HepG2 (cell line): ENCODE results near the gene ESF1. TPM values are rescaled to one million over a fixed set of nuclear protein-coding genes. Genes with fewer than 3 reads are reported as not detected.

Experiments
- ASH2L ChIP-seq: fragments of 300-600, 200-600 bp; sonication (generic); IDR thresholded peaks from 2 replicates; pipeline ENCODE4 v1.7.0; 2017; ENCODE audit warnings: low read depth, mild to moderate bottlenecking, moderate library complexity, mixed read lengths, low read length; ENCODE audit not compliant: insufficient read length
- DPF2 ChIP-seq: sonication (generic); formaldehyde crosslinking; IDR thresholded peaks from 2 replicates; pipeline ENCODE4 v1.4.0; 2020; ENCODE audit warnings: mild to moderate bottlenecking, low read depth, missing genetic modification reagents, borderline replicate concordance
- ELF4 ChIP-seq: sonication (generic); formaldehyde crosslinking; IDR thresholded peaks from 2 replicates; pipeline ENCODE4 v1.5.0; 2020; ENCODE audit warnings: missing genetic modification reagents, mild to moderate bottlenecking, moderate library complexity, borderline replicate concordance
- KLF12 ChIP-seq: sonication (generic); formaldehyde crosslinking; IDR thresholded peaks from 2 replicates; pipeline ENCODE4 v1.4.0; 2020; ENCODE audit warnings: missing genetic modification reagents, borderline replicate concordance
- ZC3H4 ChIP-seq: sonication (generic); formaldehyde crosslinking; IDR thresholded peaks from 2 replicates; pipeline ENCODE4 v1.4.0; 2020; ENCODE audit warnings: missing genetic modification reagents, borderline replicate concordance
- ZNF264 ChIP-seq: sonication (generic); formaldehyde crosslinking; IDR thresholded peaks from 2 replicates; pipeline ENCODE4 v1.4.0; 2020; ENCODE audit warnings: missing genetic modification reagents
- ZNF34 ChIP-seq: sonication (generic); formaldehyde crosslinking; IDR thresholded peaks from 2 replicates; pipeline ENCODE4 v1.4.0; 2020; ENCODE audit warnings: mild to moderate bottlenecking, missing genetic modification reagents, borderline replicate concordance
- ZNF367 ChIP-seq: sonication (generic); formaldehyde crosslinking; IDR thresholded peaks from 2 replicates; pipeline ENCODE4 v1.4.0; 2020; ENCODE audit warnings: missing genetic modification reagents, borderline replicate concordance
- ZNF614 ChIP-seq: IDR thresholded peaks from 2 replicates; pipeline ENCODE4 v1.6.1; 2018; ENCODE audit warnings: missing biosample characterization, missing genetic modification reagents, inconsistent platforms, borderline replicate concordance
- ZNF615 ChIP-seq: sonication (generic); formaldehyde crosslinking; IDR thresholded peaks from 2 replicates; pipeline ENCODE4 v1.5.0; 2020; ENCODE audit warnings: mild to moderate bottlenecking, missing genetic modification reagents, borderline replicate concordance
- ZNF670 ChIP-seq: sonication (generic); formaldehyde crosslinking; IDR thresholded peaks from 2 replicates; pipeline ENCODE4 v1.8.0; 2022; ENCODE audit warnings: mild to moderate bottlenecking, missing genetic modification reagents, borderline replicate concordance
- ZNF878 ChIP-seq: sonication (generic); formaldehyde crosslinking; IDR thresholded peaks from 2 replicates; pipeline ENCODE4 v1.8.1; 2023; ENCODE audit warnings: mild to moderate bottlenecking, missing genetic modification reagents, moderate library complexity
- ZNF883 ChIP-seq: sonication (generic); formaldehyde crosslinking; IDR thresholded peaks from 2 replicates; pipeline ENCODE4 v1.5.1; 2020; ENCODE audit warnings: mild to moderate bottlenecking, missing genetic modification reagents; ENCODE audit errors: not compliant biosample characterization
- ZNF891 ChIP-seq: sonication (generic); formaldehyde crosslinking; IDR thresholded peaks from 2 replicates; pipeline ENCODE4 v1.5.0; 2020; ENCODE audit warnings: mild to moderate bottlenecking, missing genetic modification reagents
- polyA plus RNA-seq, 8 experiments: library from polyadenylated mRNA; depleted of rRNA in 3 of 8; stranded (reverse) in 7 of 8; unstranded in 1 of 8; fragments of >200 nt; fragmentation: Illumina TruSeq in 4 of 8; extraction: Trizol in 4 of 8; gene quantifications; 2 replicates each; pipeline versions ENCODE4 v1.2.1 to v1.2.3, GENCODE V29; 2011 to 2016; ENCODE audit warnings: low read depth in 4 of 8, missing spikeins in 1 of 8, mixed read lengths in 1 of 8; ENCODE audit not compliant: insufficient read depth in 1 of 8
- total RNA-seq, 5 experiments: library from RNA; depleted of rRNA; stranded (reverse); fragments of >200 nt; fragmentation: Illumina TruSeq; extraction: Trizol; gene quantifications; 2 replicates each; pipeline ENCODE4 v1.2.3, GENCODE V29; 2016; ENCODE audit warnings: low read depth in 1 of 5
- TF ChIP-seq, protein P1 (sequence below): sonication (generic); formaldehyde crosslinking; IDR thresholded peaks from 2 replicates; pipeline ENCODE4 v1.8.1; 2023; ENCODE audit warnings: missing genetic modification reagents, inconsistent platforms, borderline replicate concordance
- TF ChIP-seq, protein P2 (sequence below): sonication (generic); formaldehyde crosslinking; IDR thresholded peaks from 2 replicates; pipeline ENCODE4 v1.9.0; 2022; ENCODE audit warnings: low read depth, missing genetic modification reagents
- TF ChIP-seq, protein P3 (sequence below): sonication (generic); formaldehyde crosslinking; IDR thresholded peaks from 2 replicates; pipeline ENCODE4 v1.4.0; 2020; ENCODE audit warnings: mild to moderate bottlenecking, missing genetic modification reagents
- TF ChIP-seq, protein P4 (sequence below): sonication (generic); formaldehyde crosslinking; IDR thresholded peaks from 2 replicates; pipeline ENCODE4 v1.4.0; 2020; ENCODE audit warnings: missing genetic modification reagents
- TF ChIP-seq, protein P5 (sequence below): sonication (generic); formaldehyde crosslinking; IDR thresholded peaks from 2 replicates; pipeline ENCODE4 v1.4.0; 2020; ENCODE audit warnings: missing genetic modification reagents, borderline replicate concordance
- TF ChIP-seq, protein P6 (sequence below): sonication (generic); formaldehyde crosslinking; IDR thresholded peaks from 2 replicates; pipeline ENCODE4 v1.9.0; 2021; ENCODE audit warnings: missing genetic modification reagents, mild to moderate bottlenecking, borderline replicate concordance

The ESF1 gene
- total and polyA plus RNA-seq, 2 of the 13 experiments (the other 11 are each of a cell fraction or from before 2014, with no cell fraction given), result 7.3 to 66.9 TPM

DNA sequence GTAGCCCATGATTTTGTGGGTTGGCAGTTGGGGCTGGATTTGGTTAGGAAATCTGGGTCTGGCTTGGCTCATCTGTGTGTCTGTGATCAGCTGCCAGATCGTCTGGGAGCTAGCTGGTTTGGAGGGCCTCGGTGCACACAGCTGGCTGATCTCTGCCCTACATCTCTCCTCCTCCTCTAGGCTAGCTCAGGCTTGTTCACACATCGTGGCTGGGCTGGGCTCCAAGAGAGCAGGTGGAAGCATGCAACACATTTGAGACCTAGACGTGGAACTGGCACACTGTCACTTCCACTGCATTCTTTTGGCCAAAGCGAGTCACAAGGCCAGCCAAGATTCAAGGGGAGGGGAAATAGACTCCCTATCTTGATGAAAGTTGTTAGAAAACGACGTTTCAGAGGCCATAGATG is 16.0 kb upstream of the ESF1 start (continued):
- TF ChIP-seq, protein P1, sequence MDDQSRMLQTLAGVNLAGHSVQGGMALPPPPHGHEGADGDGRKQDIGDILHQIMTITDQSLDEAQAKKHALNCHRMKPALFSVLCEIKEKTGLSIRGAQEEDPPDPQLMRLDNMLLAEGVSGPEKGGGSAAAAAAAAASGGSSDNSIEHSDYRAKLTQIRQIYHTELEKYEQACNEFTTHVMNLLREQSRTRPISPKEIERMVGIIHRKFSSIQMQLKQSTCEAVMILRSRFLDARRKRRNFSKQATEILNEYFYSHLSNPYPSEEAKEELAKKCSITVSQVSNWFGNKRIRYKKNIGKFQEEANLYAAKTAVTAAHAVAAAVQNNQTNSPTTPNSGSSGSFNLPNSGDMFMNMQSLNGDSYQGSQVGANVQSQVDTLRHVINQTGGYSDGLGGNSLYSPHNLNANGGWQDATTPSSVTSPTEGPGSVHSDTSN (CRISPR knock-in tag), result no peak
- TF ChIP-seq ZNF615 (CRISPR knock-in tag), result no peak
- 0 out of 2 replicates have a peak, but pooled peaks have one; percentile 43 for TF ChIP-seq ZNF878
- peak; percentile 32 for TF ChIP-seq ASH2L
- TF ChIP-seq ZNF670, result no peak
- TF ChIP-seq ZNF883, result no peak
- no peak for TF ChIP-seq ELF4
- TF ChIP-seq KLF12 (CRISPR knock-in tag), result no peak
- TF ChIP-seq, protein P2, sequence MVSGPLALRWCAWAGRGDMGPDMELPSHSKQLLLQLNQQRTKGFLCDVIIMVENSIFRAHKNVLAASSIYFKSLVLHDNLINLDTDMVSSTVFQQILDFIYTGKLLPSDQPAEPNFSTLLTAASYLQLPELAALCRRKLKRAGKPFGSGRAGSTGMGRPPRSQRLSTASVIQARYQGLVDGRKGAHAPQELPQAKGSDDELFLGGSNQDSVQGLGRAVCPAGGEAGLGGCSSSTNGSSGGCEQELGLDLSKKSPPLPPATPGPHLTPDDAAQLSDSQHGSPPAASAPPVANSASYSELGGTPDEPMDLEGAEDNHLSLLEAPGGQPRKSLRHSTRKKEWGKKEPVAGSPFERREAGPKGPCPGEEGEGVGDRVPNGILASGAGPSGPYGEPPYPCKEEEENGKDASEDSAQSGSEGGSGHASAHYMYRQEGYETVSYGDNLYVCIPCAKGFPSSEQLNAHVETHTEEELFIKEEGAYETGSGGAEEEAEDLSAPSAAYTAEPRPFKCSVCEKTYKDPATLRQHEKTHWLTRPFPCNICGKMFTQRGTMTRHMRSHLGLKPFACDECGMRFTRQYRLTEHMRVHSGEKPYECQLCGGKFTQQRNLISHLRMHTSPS (CRISPR knock-in tag), result no peak
- TF ChIP-seq, protein P3, sequence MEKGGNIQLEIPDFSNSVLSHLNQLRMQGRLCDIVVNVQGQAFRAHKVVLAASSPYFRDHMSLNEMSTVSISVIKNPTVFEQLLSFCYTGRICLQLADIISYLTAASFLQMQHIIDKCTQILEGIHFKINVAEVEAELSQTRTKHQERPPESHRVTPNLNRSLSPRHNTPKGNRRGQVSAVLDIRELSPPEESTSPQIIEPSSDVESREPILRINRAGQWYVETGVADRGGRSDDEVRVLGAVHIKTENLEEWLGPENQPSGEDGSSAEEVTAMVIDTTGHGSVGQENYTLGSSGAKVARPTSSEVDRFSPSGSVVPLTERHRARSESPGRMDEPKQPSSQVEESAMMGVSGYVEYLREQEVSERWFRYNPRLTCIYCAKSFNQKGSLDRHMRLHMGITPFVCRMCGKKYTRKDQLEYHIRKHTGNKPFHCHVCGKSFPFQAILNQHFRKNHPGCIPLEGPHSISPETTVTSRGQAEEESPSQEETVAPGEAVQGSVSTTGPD (CRISPR knock-in tag), result peak; percentile 82
- no peak for TF ChIP-seq ZNF367 (CRISPR knock-in tag)
- TF ChIP-seq ZNF264, result peak; percentile 66; the same call in 1 of the 2 replicates
- TF ChIP-seq DPF2 (CRISPR knock-in tag), result no peak
- TF ChIP-seq, protein P4, sequence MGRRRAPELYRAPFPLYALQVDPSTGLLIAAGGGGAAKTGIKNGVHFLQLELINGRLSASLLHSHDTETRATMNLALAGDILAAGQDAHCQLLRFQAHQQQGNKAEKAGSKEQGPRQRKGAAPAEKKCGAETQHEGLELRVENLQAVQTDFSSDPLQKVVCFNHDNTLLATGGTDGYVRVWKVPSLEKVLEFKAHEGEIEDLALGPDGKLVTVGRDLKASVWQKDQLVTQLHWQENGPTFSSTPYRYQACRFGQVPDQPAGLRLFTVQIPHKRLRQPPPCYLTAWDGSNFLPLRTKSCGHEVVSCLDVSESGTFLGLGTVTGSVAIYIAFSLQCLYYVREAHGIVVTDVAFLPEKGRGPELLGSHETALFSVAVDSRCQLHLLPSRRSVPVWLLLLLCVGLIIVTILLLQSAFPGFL (CRISPR knock-in tag), result no peak
- TF ChIP-seq, protein P5, sequence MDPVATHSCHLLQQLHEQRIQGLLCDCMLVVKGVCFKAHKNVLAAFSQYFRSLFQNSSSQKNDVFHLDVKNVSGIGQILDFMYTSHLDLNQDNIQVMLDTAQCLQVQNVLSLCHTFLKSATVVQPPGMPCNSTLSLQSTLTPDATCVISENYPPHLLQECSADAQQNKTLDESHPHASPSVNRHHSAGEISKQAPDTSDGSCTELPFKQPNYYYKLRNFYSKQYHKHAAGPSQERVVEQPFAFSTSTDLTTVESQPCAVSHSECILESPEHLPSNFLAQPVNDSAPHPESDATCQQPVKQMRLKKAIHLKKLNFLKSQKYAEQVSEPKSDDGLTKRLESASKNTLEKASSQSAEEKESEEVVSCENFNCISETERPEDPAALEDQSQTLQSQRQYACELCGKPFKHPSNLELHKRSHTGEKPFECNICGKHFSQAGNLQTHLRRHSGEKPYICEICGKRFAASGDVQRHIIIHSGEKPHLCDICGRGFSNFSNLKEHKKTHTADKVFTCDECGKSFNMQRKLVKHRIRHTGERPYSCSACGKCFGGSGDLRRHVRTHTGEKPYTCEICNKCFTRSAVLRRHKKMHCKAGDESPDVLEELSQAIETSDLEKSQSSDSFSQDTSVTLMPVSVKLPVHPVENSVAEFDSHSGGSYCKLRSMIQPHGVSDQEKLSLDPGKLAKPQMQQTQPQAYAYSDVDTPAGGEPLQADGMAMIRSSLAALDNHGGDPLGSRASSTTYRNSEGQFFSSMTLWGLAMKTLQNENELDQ (CRISPR knock-in tag), result peak; percentile 51; the same call in 1 of the 2 replicates
- TF ChIP-seq, protein P6, sequence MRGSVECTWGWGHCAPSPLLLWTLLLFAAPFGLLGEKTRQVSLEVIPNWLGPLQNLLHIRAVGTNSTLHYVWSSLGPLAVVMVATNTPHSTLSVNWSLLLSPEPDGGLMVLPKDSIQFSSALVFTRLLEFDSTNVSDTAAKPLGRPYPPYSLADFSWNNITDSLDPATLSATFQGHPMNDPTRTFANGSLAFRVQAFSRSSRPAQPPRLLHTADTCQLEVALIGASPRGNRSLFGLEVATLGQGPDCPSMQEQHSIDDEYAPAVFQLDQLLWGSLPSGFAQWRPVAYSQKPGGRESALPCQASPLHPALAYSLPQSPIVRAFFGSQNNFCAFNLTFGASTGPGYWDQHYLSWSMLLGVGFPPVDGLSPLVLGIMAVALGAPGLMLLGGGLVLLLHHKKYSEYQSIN (CRISPR knock-in tag), result no peak
- no peak for TF ChIP-seq ZNF614 (CRISPR knock-in tag)
- TF ChIP-seq ZNF34 (CRISPR knock-in tag), result no peak
- TF ChIP-seq ZC3H4 (CRISPR knock-in tag), result no peak
- peak; percentile 58; the same call in 1 of the 2 replicates for TF ChIP-seq ZNF891 (CRISPR knock-in tag)
